SU-DHL-6 (cell line): ENCODE results near the gene AHSA1.

Experiments
- EZH2phosphoT487 ChIP-seq: fragments of 200-600 bp; sonication (generic), shearing (Covaris generic); conservative IDR thresholded peaks from 2 replicates; pipeline ENCODE4 v1.6.1; 2018; ENCODE audit warnings: mild to moderate bottlenecking, antibody characterized with exemption, low read length, moderate library complexity, mixed read lengths
- TF ChIP-seq, protein P1 (sequence below): fragments of 200-600 bp; sonication (generic); IDR thresholded peaks from one replicate; pipeline ENCODE4 v1.5.1; 2017; ENCODE audit warnings: antibody characterized with exemption, mild to moderate bottlenecking, low read length, moderate library complexity; ENCODE audit not compliant: insufficient read depth, poor library complexity, severe bottlenecking

GRCh38 chr14:77475432-77476115 lies 17.7 kb downstream of the AHSA1 start:
- TF ChIP-seq, protein P1, sequence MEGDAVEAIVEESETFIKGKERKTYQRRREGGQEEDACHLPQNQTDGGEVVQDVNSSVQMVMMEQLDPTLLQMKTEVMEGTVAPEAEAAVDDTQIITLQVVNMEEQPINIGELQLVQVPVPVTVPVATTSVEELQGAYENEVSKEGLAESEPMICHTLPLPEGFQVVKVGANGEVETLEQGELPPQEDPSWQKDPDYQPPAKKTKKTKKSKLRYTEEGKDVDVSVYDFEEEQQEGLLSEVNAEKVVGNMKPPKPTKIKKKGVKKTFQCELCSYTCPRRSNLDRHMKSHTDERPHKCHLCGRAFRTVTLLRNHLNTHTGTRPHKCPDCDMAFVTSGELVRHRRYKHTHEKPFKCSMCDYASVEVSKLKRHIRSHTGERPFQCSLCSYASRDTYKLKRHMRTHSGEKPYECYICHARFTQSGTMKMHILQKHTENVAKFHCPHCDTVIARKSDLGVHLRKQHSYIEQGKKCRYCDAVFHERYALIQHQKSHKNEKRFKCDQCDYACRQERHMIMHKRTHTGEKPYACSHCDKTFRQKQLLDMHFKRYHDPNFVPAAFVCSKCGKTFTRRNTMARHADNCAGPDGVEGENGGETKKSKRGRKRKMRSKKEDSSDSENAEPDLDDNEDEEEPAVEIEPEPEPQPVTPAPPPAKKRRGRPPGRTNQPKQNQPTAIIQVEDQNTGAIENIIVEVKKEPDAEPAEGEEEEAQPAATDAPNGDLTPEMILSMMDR: no peak
- no peak for TF ChIP-seq EZH2phosphoT487
